SK-N-SH (cell line): Measurements from ENCODE around the gene HDGFL2. TPM values are rescaled to one million over a fixed set of nuclear protein-coding genes. Genes with fewer than 3 reads are reported as not detected.

Source experiments
- CTCF ChIA-PET: fragments of 300-600, 350-600 bp; formaldehyde crosslinking; extraction: SDS; loops from one replicate; lab custom pipeline; 2021; lab: Yijun Ruan, JAX
- POLR2A ChIA-PET: fragments of 350-600 bp; sonication (Branson Sonifier 250); formaldehyde crosslinking; extraction: SDS; loops from one replicate; lab custom pipeline; 2020; ENCODE audit warnings: antibody characterized with exemption, inconsistent platforms; lab: Yijun Ruan, JAX
- DNase-seq: peaks from one replicate; pipeline ENCODE4 v3.0.0; 2012
- H2AFZ ChIP-seq: fragments of 200-600 bp; sonication (generic); 2 replicates; pipeline ENCODE4 v1.8.1; 2016; ENCODE audit warnings: antibody characterized with exemption, mild to moderate bottlenecking, low read depth
- H3F3A ChIP-seq: fragments of 200-600 bp; sonication (generic); replicated peaks from 2 replicates; pipeline ENCODE3; 2016; ENCODE audit warnings: antibody characterized with exemption, mild to moderate bottlenecking; ENCODE audit not compliant: insufficient read depth
- H3K27ac ChIP-seq, 2 experiments: fragments of 200-500 bp in 1 of 2; fragments of 200-600 bp in 1 of 2; sonication (Bioruptor generic) in 1 of 2; sonication (generic), shearing (Covaris generic) in 1 of 2; 2 replicates each; pipeline versions ENCODE4 v1.5.1 to v1.6.1; 2014 to 2016; ENCODE audit warnings: low read depth in 2 of 2, inconsistent platforms in 1 of 2, low read length in 1 of 2, mild to moderate bottlenecking in 1 of 2, mixed read lengths in 1 of 2
- H3K27me3 ChIP-seq: fragments of 200-600 bp; sonication (generic), shearing (Covaris generic); 2 replicates; pipeline ENCODE4 v1.6.1; 2016; ENCODE audit warnings: mixed run types; ENCODE audit not compliant: insufficient read depth
- H3K36me3 ChIP-seq, 2 experiments: fragments of 200-500 bp in 1 of 2; fragments of 200-600 bp in 1 of 2; sonication (Bioruptor generic) in 1 of 2; sonication (generic) in 1 of 2; replicated peaks in 1 of 2; 2 replicates each; pipeline versions ENCODE3 to v1.5.1; 2014 to 2016; ENCODE audit warnings: low read length in 1 of 2, mild to moderate bottlenecking in 1 of 2; ENCODE audit not compliant: insufficient read depth in 2 of 2, control insufficient read depth in 1 of 2
- H3K4me1 ChIP-seq, 2 experiments: fragments of 200-500 bp in 1 of 2; fragments of 200-600 bp in 1 of 2; sonication (Bioruptor generic) in 1 of 2; sonication (generic), shearing (Covaris generic) in 1 of 2; 2 replicates each; pipeline versions ENCODE4 v1.5.1 to v1.6.1; 2014 to 2016; ENCODE audit warnings: low read depth in 1 of 2, low read length in 1 of 2, mixed run types in 1 of 2; ENCODE audit not compliant: insufficient read depth in 2 of 2, control insufficient read depth in 1 of 2
- H3K4me2 ChIP-seq: fragments of 200-600 bp; sonication (generic), shearing (Covaris generic); 2 replicates; pipeline ENCODE4 v1.6.1; 2017; ENCODE audit warnings: mixed run types
- H3K4me3 ChIP-seq, 2 experiments: fragments of 200-500 bp in 1 of 2; fragments of 200-600 bp in 1 of 2; sonication (Bioruptor generic) in 1 of 2; sonication (generic), shearing (Covaris generic) in 1 of 2; 2 replicates each; pipeline versions ENCODE4 v1.5.1 to v1.8.1; 2014 to 2016; ENCODE audit warnings: low read depth in 2 of 2, inconsistent platforms in 1 of 2, low read length in 1 of 2, mild to moderate bottlenecking in 1 of 2, mixed read lengths in 1 of 2, moderate library complexity in 1 of 2
- H3K79me2 ChIP-seq: fragments of 200-600 bp; sonication (generic); 2 replicates; pipeline ENCODE4 v1.8.1; 2017; ENCODE audit warnings: mild to moderate bottlenecking; ENCODE audit not compliant: insufficient read depth
- H3K9ac ChIP-seq: fragments of 200-600 bp; sonication (generic); 2 replicates; pipeline ENCODE4 v1.6.1; 2017; ENCODE audit warnings: mixed run types
- H3K9me2 ChIP-seq: fragments of 200-600 bp; sonication (generic); 2 replicates; pipeline ENCODE4 v1.6.1; 2017; ENCODE audit warnings: mixed run types
- H3K9me3 ChIP-seq: fragments of 200-600 bp; sonication (generic); 2 replicates; pipeline ENCODE4 v1.6.1; 2017; ENCODE audit warnings: mixed run types, mild to moderate bottlenecking, moderate library complexity
- H4K20me1 ChIP-seq: fragments of 200-600 bp; sonication (generic); 2 replicates; pipeline ENCODE4 v1.6.1; 2017; ENCODE audit warnings: mild to moderate bottlenecking, mixed run types; ENCODE audit not compliant: insufficient read depth
- CHD2 ChIP-seq: fragments of 150-350 bp; IDR thresholded peaks from 2 replicates; pipeline ENCODE4 v1.6.1; 2018; ENCODE audit warnings: low read length; ENCODE audit not compliant: partially characterized antibody
- ELF1 ChIP-seq: IDR thresholded peaks from 2 replicates; pipeline ENCODE4 v1.4.0; 2012
- EP300 ChIP-seq, 2 experiments: IDR thresholded peaks; 2 replicates each; pipeline versions ENCODE4 v1.4.0 to v1.6.1; 2012; ENCODE audit warnings: borderline replicate concordance in 1 of 2, low read depth in 1 of 2, low read length in 1 of 2
- GABPA ChIP-seq: IDR thresholded peaks from 2 replicates; pipeline ENCODE4 v1.4.0; 2012; ENCODE audit warnings: low read depth, mild to moderate bottlenecking
- GATA2 ChIP-seq: sonication (generic); formaldehyde crosslinking; IDR thresholded peaks from 2 replicates; pipeline ENCODE4 v1.5.0; 2020; ENCODE audit warnings: mild to moderate bottlenecking, missing genetic modification reagents
- MAX ChIP-seq: IDR thresholded peaks from 2 replicates; pipeline ENCODE4 v1.4.0; 2012; ENCODE audit warnings: low read depth
- MEF2A ChIP-seq: IDR thresholded peaks from 2 replicates; pipeline ENCODE4 v1.4.0; 2012; ENCODE audit warnings: low read depth, borderline replicate concordance
- MXI1 ChIP-seq: IDR thresholded peaks from 2 replicates; pipeline ENCODE4 v1.6.1; 2012; ENCODE audit warnings: mild to moderate bottlenecking, low read depth, low read length, improper control_type of control experiment
- PBX3 ChIP-seq: IDR thresholded peaks from 2 replicates; pipeline ENCODE4; 2012
- RXRA ChIP-seq: IDR thresholded peaks from 2 replicates; pipeline ENCODE4 v1.4.0; 2012; ENCODE audit warnings: low read depth, mild to moderate bottlenecking, borderline replicate concordance
- SIN3A ChIP-seq: IDR thresholded peaks from 2 replicates; pipeline ENCODE4 v1.6.1; 2012; ENCODE audit warnings: low read depth, mild to moderate bottlenecking, low read length, moderate library complexity, borderline replicate concordance
- SMC3 ChIP-seq: IDR thresholded peaks from 2 replicates; pipeline ENCODE4 v1.6.1; 2012; ENCODE audit warnings: low read depth, low read length, improper control_type of control experiment
- TAF1 ChIP-seq: IDR thresholded peaks from 2 replicates; pipeline ENCODE4 v1.6.1; 2012; ENCODE audit warnings: low read depth, mild to moderate bottlenecking, low read length, moderate library complexity, borderline replicate concordance
- TCF12 ChIP-seq: IDR thresholded peaks from 2 replicates; pipeline ENCODE4 v1.4.0; 2012
- YY1 ChIP-seq: IDR thresholded peaks from 2 replicates; pipeline ENCODE4 v1.4.0; 2012; ENCODE audit warnings: low read depth, mild to moderate bottlenecking
- ZBTB33 ChIP-seq: IDR thresholded peaks from 2 replicates; pipeline ENCODE4 v1.4.0; 2012; ENCODE audit warnings: low read depth, borderline replicate concordance
- WGBS: methylation state at CpG from one replicate; pipeline ENCODE4 v1.1.6; 2017; ENCODE audit warnings: low lambda C conversion rate; 5-methylcytosine and 5-hydroxymethylcytosine counted together
- polyA plus RNA-seq, 3 experiments: library from polyadenylated mRNA; depleted of rRNA; stranded (reverse); fragments of >200 nt; gene quantifications; 2 replicates each; pipeline ENCODE4 v1.2.3, GENCODE V29; 2012

Gene HDGFL2
- polyA plus RNA-seq, 1 of the 3 experiments (the other 2 are of a cell fraction): 77.8 TPM

GRCh38 chr19:4474514-4475022 is 2.5 kb downstream of the HDGFL2 start:
- Histone ChIP-seq H3K9ac (peak overlapping the region; percentile 88; the same call in 1 of the 2 replicates), H3K79me2 (peaks cover 65% of the 10 kb centered on the region), H3K4me3 (peak overlapping the region; percentile 88 to 92), H3K9me3 (no peaks in the 10 kb centered on the region), H2AFZ (peak overlapping the region; percentile 35; the same call in 1 of the 2 replicates), H3K9me2 (no peaks in the 10 kb centered on the region), H3K27me3 (no peaks in the 10 kb centered on the region), H3K27ac (peak overlapping the region; percentile 53 to 83; a peak in 3 of 4 replicates), H4K20me1 (no peaks in the 10 kb centered on the region), H3K4me1 (peaks cover 3 to 21% of the 10 kb centered on the region in 2 experiments; a peak in 1 of 4 replicates), H3F3A (peaks cover 11% of the 10 kb centered on the region), H3K36me3 (peaks cover 18 to 19% of the 10 kb centered on the region in 2 experiments), H3K4me2 (peak overlapping the region; percentile 99)
- TF ChIP-seq ZBTB33 (no peak), PBX3 (peak; percentile 99), EP300 (IDR thresholded peaks at IDR 0.05; ENCODE audit: borderline replicate concordance in 1 of 2, low read depth in 1 of 2, low read length in 1 of 2) (no peak), GATA2 (CRISPR knock-in tag) (no peak), SIN3A (no peak), MAX (no peak), ELF1 (no peak), CHD2 (peak; percentile 94), TAF1 (peak; percentile 41; the same call in 1 of the 2 replicates), MXI1 (no peak; the same call in 1 of the 2 replicates), GABPA (peak; percentile 85)
- 13% methylated on average over 9 of the region's 13 CpGs for WGBS
- POLR2A ChIA-PET: interaction anchor here (0.5 to 1.6 kb wide), 6 partner anchors 14 to 1414 kb away, joined by 3 to 7 read pairs (median 4); partner anchors contain the start of gene YJU2
- DNase-seq: peak; percentile 95
- CTCF ChIA-PET: interaction anchor here (0.5 to 1.1 kb wide), 5 partner anchors 49 to 162 kb away, joined by 3 to 5 read pairs (median 3); no protein-coding TSS in a partner anchor

GRCh38 chr19:4477034-4477801 is 5.1 kb downstream of the HDGFL2 start:
- ChIA-PET POLR2A (no interaction called here), CTCF (no interaction called here)
- peaks cover 3 to 21% of the 10 kb centered on the region in 2 experiments; a peak in 1 of 4 replicates for H3K4me1 ChIP-seq
- no peak overlapping the region for H3K27ac ChIP-seq
- H3K9me3 ChIP-seq: no peaks in the 10 kb centered on the region
- no peak overlapping the region for H3K4me3 ChIP-seq
- peaks cover 71% of the 10 kb centered on the region for H3K79me2 ChIP-seq
- H2AFZ ChIP-seq: no peak overlapping the region
- H3K9ac ChIP-seq: no peak overlapping the region
- no peak overlapping the region for H3K4me2 ChIP-seq
- no peaks in the 10 kb centered on the region for H3F3A ChIP-seq
- H3K9me2 ChIP-seq: no peaks in the 10 kb centered on the region
- H3K36me3 ChIP-seq: peaks cover 18 to 19% of the 10 kb centered on the region in 2 experiments
- H4K20me1 ChIP-seq: no peaks in the 10 kb centered on the region
- no peak for DNase-seq
- no peaks in the 10 kb centered on the region for H3K27me3 ChIP-seq
- WGBS: 98% methylated on average over 5 of the region's 16 CpGs
- TF ChIP-seq PBX3 (no peak), MEF2A (no peak), TCF12 (no peak), RXRA (no peak), ZBTB33 (no peak), YY1 (no peak), SIN3A (no peak), SMC3 (no peak)
